ENCODE data around the gene SLC25A53. TPM values are rescaled to one million over a fixed set of nuclear protein-coding genes. Genes with fewer than 3 reads are reported as not detected.

SLC25A53 gene, protein sequence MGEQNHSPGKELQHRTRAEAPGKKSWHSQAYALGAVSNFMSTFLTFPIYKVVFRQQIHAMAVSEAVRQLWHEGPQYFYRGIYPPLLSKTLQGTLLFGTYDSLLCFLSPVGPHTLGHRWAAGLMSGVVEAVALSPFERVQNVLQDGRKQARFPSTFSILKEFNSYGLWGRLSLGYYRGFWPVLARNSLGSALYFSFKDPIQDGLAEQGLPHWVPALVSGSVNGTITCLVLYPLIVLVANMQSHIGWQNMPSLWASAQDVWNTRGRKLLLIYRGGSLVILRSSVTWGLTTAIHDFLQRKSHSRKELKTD
- total RNA-seq: 10 to 100 TPM; 13.3 to 25.7 (median 21.6) TPM

DNA sequence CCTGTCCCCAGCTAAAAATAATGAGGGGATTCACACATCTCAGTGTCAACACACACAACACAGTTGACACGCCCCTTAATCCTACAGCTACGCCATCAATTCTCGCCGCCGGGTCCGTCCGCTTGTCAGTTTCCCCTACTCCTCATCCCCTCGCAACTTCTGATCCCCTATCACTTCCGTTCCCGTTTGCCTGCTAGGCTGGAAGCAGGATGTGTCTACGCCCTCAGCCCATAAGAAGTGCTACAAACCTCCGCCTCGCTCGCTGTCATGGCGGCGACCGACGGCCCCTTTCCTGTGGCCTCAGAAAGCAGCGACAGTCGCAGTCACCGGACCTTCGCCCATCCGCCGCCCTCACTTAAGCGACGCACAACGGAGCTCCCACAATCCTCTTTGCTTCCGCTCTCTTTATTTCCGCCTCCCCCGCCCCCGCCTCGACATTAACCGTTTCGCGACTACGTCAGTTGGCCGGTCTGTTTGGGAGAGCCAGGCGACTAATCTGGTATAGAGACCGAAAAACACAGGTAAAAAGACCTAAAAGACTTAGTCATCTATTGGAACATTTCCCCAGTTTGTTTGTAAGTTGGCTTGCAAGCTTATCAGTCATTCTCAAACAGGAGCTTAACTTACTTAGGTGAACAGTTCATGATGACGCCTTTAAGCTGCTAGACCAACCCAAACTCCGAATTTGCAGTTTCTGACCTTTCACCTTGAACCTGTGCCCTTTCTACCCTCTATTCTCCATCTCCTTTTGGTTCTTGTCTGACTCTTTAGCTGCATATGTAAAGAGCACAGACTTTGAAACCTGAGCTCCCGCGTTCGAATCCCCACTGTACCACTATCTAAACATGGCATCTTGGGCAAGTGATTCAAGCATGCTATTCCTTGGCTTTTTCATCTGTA is at the start of gene SLC25A53:
SLC25A53 (minus strand) TSS at position 380 of the 900 bp plus-strand sequence. CDS start 51,752 bp downstream, outside the sequence.
- peak within 1 kb of the TSS; percentile 65 to 78 (median 77) for H3K27ac ChIP-seq
- peak within 1 kb of the TSS; percentile 26 to 39 (median 35) for H3K4me3 ChIP-seq (replicated peaks in 1 of 3)
- no peaks in the 10 kb centered on the region for H3K9me3 ChIP-seq
- no peaks in the 10 kb centered on the region for H3K36me3 ChIP-seq
- DNase-seq: peak; percentile 77 to 79
- WGBS, 2 donors: 0 to 1% methylated on average over 28 to 42 of the region's 44 CpGs
- H3K27me3 ChIP-seq: no peaks in the 10 kb centered on the region
- intact Hi-C loops (cut with DNase I): no loop called here
- peak in 1 of 2 donors; percentile 59 for TF ChIP-seq POLR2A (IDR thresholded peaks at IDR 0.05)
- TF ChIP-seq, protein P1, sequence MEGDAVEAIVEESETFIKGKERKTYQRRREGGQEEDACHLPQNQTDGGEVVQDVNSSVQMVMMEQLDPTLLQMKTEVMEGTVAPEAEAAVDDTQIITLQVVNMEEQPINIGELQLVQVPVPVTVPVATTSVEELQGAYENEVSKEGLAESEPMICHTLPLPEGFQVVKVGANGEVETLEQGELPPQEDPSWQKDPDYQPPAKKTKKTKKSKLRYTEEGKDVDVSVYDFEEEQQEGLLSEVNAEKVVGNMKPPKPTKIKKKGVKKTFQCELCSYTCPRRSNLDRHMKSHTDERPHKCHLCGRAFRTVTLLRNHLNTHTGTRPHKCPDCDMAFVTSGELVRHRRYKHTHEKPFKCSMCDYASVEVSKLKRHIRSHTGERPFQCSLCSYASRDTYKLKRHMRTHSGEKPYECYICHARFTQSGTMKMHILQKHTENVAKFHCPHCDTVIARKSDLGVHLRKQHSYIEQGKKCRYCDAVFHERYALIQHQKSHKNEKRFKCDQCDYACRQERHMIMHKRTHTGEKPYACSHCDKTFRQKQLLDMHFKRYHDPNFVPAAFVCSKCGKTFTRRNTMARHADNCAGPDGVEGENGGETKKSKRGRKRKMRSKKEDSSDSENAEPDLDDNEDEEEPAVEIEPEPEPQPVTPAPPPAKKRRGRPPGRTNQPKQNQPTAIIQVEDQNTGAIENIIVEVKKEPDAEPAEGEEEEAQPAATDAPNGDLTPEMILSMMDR (IDR thresholded peaks at IDR 0.05): no peak
- no peaks in the 10 kb centered on the region for H3K4me1 ChIP-seq

DNA sequence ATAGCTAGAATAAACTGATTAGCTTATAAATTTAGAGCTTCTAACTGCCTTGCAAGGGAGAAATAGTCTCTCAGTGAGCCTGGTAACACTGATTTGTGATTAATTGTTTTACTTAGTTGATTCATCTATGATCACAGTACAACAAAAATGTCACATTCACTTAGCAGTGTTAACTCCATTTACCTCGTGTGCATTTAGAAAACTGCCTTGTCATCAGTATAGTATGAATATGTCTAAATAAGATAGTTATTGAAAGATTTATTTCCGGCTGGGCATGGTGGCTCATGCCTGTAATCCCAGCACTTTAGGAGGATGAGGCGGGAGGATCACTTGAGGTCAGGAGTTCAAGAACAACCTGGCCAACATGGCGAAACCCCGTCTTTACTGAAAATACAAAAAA is 48.7 kb upstream of the SLC25A53 start:
- Histone ChIP-seq H3K9me3 (no peaks in the 10 kb centered on the region), H3K4me1 (no peaks in the 10 kb centered on the region), H3K36me3 (no peaks in the 10 kb centered on the region), H3K27ac (no peak overlapping the region), H3K4me3 (replicated peaks in 1 of 3) (no peak overlapping the region), H3K27me3 (no peaks in the 10 kb centered on the region)
- 88 to 91% methylated on average over 5 of the region's 5 CpGs for whole genome bisulfite sequencing, 2 donors
- intact Hi-C loops (cut with DNase I): no loop called here
- DNase-seq: no peak
- no peak for TF ChIP-seq POLR2A (IDR thresholded peaks at IDR 0.05)
- TF ChIP-seq, protein P1 (IDR thresholded peaks at IDR 0.05): no peak

DNA sequence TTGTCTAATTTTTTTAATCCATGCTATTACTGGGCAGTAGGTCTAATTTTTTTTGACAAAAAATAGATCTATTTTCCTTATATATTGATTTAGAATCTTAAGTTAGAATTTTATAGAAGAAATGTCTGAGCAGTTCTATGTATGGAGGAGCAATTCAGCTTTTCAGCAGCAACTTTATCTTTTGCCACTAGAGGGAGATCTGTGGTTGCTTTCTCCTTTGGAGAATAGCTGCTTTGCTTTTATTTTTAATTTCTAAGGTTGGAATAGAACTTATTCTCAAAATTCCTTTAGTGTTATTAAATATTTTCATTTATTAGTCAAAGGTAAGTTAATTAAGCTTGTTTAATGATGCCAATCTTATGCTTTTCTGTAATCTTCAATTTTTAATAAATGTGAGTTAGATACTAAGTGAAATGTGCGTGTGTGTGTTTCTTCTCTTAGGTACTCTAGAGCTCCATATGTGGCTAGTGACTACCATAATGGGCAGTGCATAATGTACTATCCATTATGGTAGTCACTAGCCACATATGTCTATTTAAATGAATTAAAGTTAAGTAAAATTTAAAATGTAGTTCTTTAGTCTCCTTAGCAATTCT is 38.8 kb upstream of the SLC25A53 start:
- Histone ChIP-seq H3K36me3 (no peaks in the 10 kb centered on the region), H3K4me3 (replicated peaks in 1 of 3) (no peak overlapping the region), H3K9me3 (no peaks in the 10 kb centered on the region), H3K27ac (no peak overlapping the region), H3K4me1 (no peaks in the 10 kb centered on the region), H3K27me3 (no peaks in the 10 kb centered on the region)
- whole genome bisulfite sequencing, 2 donors: 97 to 100% methylated on average over 1 of the region's 1 CpG
- no peak for TF ChIP-seq POLR2A (IDR thresholded peaks at IDR 0.05)
- TF ChIP-seq, protein P1 (IDR thresholded peaks at IDR 0.05): peak in 5 of 6 experiments; percentile 26 to 57 (median 49)
- no peak for DNase-seq
- intact Hi-C loops (cut with DNase I): no loop called here

DNA sequence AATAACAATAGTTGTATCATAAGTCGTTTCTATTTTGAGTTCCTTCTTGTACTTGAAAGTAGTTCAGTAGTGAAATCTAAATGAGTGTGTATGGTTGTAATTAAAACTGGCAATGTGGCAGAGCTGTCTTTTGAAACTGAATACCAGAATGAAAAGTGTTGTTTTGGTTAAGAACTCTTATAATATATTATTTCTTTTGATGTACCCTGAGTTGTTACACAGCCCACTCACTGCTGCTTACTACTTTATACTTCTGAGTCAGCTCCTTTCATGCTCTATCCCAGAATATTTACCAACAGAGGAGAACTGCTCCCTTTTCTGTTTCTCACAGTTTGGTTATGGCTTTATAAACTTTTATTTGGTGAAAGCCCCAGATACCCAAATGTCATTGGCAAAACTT is 38.2 kb upstream of the SLC25A53 start:
- no peaks in the 10 kb centered on the region for H3K36me3 ChIP-seq
- no peaks in the 10 kb centered on the region for H3K27me3 ChIP-seq
- intact Hi-C loops (cut with DNase I): no loop called here
- TF ChIP-seq, protein P1 (IDR thresholded peaks at IDR 0.05): no peak
- no peak for TF ChIP-seq POLR2A (IDR thresholded peaks at IDR 0.05)
- 45 to 59% methylated on average over 1 of the region's 1 CpG for WGBS, 2 donors
- no peak for DNase-seq
- H3K9me3 ChIP-seq: no peaks in the 10 kb centered on the region
- no peak overlapping the region for H3K4me3 ChIP-seq (replicated peaks in 1 of 3)
- H3K27ac ChIP-seq: no peak overlapping the region
- no peaks in the 10 kb centered on the region for H3K4me1 ChIP-seq

All from thyroid gland (tissue), 4 donors.